Right renal pelvis (tissue), 4 donors: Measurements from ENCODE around the gene HMX1. TPM values are rescaled to one million over a fixed set of nuclear protein-coding genes. Genes with fewer than 3 reads are reported as not detected.

Experiments
- DNase-seq, 4 donors: peaks; one replicate each; pipeline ENCODE4 v3.0.0-alpha.2; 2013; ENCODE audit warnings: low read depth in 4 of 4, low spot score in 3 of 4, missing footprints in 1 of 4
- polyA plus RNA-seq, 4 donors: library from polyadenylated mRNA; unstranded; fragments of 120-200 nt; gene quantifications; one replicate each; pipeline ENCODE4 v1.2.1, GENCODE V29; 2013; ENCODE audit not compliant: insufficient read length in 4 of 4

HMX1 gene
- under 1 TPM in 1 of 4 donors, not detected in 3; 0.29 TPM for polyA plus RNA-seq

DNA sequence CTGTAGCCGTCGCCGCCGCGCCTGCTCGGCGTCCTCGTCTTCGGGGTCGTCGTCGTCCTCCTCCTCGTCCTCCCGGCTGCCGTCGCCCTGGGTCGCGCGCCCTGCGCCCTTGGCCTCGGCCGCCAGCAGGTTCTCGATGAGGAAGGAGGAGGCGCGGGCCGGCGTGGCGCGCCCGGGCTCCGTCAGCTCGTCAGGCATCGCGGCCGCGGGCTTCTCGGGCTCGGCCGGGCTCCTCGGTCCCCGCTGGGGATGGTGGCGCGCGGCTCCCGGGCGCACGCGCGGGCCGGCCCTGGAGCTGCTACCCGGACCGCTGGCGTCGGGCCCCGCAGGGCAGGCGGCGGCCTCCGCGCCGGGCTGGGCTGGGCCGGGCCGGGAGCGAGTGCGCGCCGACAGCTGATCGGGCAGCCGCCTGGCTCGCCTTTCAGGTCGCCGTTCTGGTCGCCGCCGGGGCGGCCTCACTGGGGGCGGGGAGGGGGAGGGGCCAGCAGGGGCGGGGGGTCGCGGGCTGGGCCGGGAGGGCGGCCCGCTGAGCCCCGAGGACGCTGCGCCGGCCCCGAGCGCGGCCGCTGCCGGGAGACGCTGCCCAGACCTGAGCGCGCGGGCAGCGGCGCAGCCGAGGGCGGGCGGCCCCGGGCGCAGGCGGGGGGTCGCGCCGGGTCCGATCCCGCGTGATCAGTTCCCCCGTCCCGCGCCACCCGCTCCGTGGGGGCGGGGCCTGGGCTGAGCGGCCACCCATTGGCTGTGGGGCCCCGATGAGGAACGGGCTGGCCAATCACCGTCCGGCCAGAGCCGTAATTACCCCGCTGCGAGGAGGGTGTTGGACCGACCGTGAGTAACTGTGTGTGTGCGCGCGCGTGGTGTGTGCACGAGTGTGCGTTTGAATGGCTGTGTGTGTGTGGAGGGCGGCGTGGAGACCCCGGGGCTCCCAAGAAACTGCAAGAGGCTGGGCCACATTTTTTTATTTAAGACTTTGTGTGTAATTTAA lies at the start of gene HMX1:
TSS of gene HMX1 (minus strand) at position 423 of the 985 bp plus-strand sequence. CDS start at position 198, 225 bp downstream.
- no peak for DNase-seq

- DNase-seq = no peak
These were observed 49.3 kb upstream of the HMX1 start for GRCh38 chr4:8920969-8921368.

- DNase-seq = no peak
These were observed 48.8 kb upstream of the HMX1 start for GRCh38 chr4:8920289-8920965.

- DNase-seq = no peak
These were observed 48.1 kb upstream of the HMX1 start for GRCh38 chr4:8919651-8920288.

DNA sequence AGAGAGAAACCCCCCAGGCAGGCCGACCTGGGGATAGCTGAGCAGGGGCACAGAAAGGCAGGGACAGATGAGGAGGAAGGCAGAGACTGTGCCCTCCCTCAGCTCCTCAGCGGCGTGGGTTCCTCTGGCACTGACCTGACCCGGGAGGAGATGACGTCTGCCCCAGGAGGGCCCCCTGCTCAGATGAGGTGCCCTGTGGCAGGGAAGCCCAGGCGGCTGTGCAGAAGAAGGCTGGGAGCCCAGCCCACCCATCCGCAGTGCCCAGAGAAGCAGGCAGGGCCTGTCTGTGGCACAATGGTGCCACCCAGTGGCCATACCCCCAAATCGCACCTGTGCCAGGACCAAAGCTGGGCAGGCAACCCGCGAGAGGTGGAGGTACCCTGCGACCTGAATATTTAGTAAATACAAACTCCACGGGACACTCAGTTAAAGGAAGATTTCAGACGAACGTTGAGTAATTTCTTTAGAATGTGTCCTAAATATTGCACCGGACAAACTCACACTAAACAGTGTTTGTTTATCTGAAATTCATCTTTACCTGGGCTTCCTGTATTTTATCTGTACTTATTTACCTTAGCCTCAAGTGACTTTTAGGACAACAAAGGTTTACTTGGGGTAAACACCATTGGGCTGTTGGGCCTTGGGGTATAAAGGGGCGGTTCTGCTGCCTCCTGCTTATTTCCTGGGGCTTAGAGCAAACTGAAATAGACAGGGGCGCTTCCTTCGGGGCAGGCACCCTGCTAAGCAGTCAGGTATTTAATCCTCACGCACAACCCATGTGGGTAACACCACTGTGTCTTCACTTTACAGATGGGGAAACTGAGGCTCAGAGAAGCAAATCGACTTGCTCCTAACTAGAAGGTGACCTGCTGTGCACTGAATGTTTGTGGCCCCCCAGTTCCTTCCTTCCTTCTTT lies 46.5 kb upstream of the HMX1 start:
- peak in 2 of 4 donors; percentile 25 to 59 for DNase-seq

DNA sequence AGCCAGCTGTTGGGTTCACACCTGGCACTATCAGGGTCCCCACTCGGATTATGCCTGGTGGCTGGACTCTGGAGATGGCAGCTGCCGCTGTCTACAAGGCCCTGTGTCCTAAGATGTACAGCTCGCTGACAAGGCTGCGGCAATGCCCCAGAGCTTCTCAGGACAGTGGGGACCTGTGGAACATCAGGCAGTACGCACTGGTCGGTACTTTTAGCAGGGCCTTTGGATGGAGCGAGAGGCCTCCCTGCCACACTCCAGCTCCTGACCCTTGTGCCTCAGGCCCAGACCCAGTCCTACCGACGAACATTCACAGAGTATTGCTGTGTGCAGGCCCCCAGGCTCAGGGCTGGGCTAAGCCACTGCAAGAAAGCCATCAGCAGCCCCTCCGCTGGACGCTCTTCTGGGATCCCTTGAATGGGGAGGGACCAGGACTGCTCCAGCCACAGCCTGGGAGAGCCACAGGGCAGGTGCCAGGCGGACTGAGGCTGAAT lies 45.7 kb upstream of the HMX1 start:
- no peak for DNase-seq

- DNase-seq = no peak
These were observed 45.3 kb upstream of the HMX1 start for GRCh38 chr4:8916906-8917305.

- DNase-seq = no peak
These were observed 44.8 kb upstream of the HMX1 start for GRCh38 chr4:8916351-8916885.

GRCh38 chr4:8915201-8916200 lies 43.9 kb upstream of the HMX1 start:
- DNase-seq = no peak

DNA sequence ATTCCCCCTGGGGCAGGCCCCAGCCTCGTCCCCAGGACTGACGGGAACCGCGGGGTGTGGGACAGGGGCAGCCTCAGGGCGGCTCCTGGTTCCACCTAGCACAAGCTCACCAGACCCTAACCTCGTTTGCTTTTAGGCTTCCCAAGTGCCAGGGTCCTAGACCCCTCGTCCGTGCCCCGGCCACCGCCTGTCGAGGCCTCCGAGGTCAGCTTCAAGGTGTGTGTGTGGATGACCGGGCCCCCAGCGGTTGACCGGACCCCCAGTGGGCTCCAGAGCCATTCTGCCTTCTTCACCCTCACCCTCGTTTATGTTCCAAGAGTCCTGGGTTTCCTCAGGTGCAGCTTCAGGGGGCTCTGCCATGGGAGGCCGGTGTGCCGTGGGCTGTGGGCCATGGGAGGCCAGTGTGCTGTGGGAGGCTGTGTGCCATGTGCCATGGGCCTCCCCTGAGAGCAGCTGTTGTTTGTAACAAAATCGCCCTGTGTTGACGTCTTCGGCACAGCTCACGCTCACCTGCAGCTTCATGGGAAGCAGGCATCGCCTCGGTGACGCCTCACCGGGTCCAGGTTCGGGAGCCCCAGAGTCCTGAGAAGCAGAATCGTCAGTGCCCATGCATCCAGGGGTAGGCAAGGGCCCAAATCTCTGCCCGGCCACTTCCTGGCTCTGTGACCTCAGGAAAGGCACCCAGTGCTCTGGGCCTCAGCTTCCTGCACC lies 43.0 kb upstream of the HMX1 start:
- DNase-seq = no peak

DNA sequence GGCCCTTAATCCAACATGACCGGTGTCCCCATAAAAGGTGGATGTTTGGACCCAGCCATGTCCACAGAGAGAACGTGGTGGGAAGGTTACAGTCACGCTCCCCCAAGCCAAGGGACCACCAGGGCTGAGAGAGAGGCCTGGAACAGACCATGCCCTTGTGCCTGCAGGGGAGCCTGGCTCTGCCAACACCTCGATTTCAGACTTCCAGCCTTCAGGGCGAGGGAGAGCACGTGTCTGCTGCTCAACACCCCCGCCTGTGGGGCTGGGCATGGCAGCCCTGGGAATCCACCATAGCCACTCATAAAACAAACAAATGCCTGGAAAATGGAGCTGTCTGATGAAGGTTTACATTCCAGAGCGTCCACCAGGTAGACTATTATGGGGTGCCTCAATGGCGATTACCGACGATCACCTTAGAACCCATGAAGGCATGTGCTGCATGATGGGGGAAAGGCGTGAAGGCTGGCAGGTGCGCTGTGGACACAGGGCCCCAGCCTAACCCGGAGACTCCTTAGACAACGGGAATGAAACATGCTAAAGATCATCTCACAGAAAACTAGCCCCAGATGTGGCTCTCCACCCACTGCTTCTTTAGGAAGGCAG lies 42.3 kb upstream of the HMX1 start:
- DNase-seq = no peak

DNA sequence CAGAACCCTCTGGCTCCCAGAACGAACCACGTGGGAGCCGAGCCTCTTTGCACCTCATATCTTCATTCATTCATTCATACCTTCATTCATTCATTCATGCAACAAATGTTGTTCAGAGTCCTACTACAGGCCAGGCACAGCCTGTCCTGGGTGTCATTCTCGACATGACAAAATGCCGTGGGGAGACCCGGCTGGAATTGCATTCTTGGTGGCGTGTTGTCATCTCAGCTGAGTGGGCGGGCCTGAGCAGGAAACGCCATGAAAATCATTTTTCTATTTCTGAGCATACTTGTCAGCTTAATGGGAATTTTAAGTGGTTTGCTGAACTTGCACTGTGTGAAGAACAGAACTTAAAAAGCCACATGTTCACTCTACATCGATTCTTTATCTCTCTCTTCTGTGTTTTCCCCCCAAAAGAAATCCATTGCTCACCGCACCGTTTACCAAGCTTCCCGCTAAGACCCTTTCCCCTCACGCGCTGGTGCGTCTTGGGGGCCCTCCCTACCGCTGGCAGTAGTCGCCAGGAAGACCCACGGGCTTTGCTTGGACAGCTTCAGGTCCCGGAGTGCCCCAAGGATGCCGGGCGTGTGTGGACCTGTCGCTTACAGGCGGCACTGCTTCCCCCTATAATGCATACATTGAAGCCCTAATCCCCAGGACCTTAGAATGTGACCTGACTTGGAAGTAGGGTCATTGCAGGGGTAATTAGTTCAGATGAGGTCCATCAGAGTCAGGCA lies 41.6 kb upstream of the HMX1 start:
- DNase-seq = no peak

- DNase-seq = no peak
These were observed 40.9 kb upstream of the HMX1 start for GRCh38 chr4:8912506-8912905.

DNA sequence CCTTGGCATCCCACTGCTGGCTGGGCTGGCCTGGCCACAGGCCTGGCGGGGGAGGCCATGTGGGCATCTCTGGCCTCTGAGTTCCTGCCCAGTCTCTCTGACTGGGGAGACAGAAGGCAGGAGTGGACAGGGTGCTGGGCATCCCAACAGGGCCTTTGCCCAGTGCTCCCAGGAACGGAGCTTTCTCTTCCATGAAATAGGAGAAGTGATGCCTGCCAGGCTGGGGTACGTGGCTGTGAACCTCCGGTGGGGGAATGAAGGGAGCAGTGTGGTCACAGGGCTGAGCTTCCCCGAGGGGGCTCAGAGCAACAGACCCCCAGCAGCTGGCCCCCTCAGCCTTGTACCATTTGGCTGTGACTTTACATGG lies 40.4 kb upstream of the HMX1 start:
- no peak for DNase-seq

DNA sequence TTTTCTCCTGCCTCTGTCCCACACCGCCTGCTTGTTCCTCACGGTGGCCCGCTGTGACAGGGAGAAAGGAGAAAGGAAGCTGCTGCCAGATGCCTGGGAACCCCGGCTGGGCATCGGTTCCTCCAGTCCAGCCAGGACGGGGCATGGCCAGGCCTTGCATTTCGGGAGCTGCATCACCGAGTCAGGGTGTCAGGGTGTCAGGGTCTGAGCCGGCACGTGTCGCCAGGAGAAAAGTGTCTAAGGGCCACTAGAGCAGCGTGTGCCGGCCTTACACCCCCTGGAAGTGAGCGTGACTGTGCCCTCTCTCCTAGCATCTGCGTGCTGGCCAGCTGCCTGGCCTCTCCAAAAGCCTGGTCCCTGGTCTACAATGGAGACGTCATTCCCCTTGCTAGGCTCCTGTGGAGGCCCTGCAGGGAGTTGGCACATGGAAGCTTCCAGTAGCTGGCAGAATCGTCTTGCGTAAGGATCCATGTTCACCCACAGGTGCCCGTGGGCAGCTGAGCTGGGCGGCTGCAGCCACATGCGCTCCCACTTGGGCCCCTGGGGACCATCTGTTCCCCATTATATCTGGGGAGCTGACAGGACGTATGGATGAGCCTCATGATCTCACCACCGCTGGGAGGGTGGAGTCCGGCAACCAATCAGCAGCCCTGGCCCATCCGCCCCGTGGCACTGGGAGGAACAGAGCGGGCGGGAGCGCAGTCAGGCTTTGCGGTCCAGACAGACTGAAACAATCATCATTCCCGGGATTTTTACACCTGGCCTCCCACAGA lies 39.9 kb upstream of the HMX1 start:
- no peak for DNase-seq

- DNase-seq = no peak
These were observed 39.2 kb upstream of the HMX1 start for GRCh38 chr4:8910822-8911315.
